GM19023 (cell line): ENCODE data around the gene AMPD1.

Source experiments
- ATAC-seq: cut with Tn5 transposase; IDR thresholded peaks from one replicate; pipeline ENCODE4 v1.9.1; 2021; ENCODE audit warnings: mild to moderate bottlenecking, moderate library complexity; ENCODE audit not compliant: unreplicated experiment

The AMPD1 gene

GRCh38 chr1:114695430-114696058 lies at the start of gene AMPD1:
TSS of gene AMPD1 (minus strand) at chr1:114695546. CDS start at chr1:114695471, 75 bp downstream.
- ATAC-seq: no peak

DNA sequence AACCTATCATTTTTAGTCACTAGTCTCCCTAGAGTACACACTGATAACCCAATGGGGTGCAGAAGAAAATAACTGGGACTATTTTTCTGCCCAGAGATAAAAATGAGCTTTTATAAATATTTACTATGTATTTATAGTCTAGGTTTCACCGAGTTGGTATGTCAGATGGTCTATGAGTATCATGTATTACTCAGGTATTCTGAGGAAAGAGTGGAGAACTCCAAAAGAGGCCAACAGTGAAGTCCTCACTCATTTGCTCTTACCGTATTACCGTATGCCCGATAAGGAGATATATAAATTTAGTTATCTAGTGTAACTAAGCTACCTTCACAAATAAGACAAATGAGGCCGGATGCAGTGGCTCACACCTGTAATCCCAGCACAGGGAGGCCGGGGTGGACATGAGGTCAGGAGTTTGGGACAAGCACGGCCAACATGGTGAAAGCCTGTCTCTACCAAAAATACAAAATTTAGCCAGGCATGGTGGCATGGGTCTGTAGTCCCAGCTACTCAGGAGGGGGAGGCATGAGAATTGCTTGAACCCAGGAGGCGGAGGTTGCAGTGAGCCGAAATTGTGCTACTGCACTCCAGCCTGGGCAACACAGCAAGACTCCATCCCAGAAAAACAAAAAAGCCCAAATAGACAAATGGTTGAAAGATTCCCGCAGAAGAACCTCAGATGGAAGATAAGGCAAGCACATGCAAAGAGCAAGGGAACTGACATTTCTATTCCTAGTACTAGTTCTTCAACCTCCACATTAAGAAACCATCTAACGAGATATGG lies 46.8 kb upstream of the AMPD1 start:
- no peak for ATAC-seq

DNA sequence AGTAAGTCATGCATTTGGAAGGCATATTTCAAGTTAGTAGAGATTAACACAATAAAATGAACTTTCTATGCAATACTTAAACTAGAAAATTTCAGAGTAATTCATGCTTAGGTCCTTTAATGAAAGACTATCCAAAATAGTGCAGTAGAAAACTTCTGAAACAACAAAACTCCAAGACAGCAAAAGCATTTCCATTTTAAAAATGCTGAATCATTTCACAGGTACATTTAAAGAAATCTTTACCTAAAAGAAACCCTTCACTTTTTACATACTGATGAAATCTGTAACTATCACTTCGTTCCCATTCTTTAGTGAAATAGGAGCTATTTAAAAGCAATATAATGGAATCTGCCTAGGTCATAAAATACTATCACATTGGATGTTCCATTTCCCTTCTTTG lies 45.0 kb upstream of the AMPD1 start:
- ATAC-seq: no peak

DNA sequence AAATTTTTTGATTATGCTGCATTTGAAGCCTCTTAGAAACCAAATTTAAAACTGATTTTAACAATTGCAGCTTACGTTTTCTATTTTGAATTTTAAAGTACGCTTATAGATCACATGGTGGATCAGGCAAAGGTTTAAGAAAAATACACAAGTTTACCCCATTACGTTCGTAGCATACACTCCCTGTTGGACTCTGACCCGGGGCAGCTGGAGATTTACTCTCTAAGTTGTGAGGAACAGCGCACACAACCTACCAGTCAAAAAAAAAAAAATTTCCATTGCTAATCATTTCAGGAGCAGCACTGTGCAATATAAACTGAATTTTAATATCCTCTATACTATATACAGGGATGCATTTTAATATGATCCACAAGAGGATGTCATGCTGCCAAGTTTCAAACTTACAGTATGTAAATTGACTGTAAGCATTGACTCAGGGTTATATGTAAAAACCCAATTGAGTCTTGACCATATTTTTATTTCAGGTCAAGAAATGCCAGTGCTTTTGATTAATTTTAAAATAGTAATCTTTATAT lies 42.0 kb upstream of the AMPD1 start:
- no peak for ATAC-seq

DNA sequence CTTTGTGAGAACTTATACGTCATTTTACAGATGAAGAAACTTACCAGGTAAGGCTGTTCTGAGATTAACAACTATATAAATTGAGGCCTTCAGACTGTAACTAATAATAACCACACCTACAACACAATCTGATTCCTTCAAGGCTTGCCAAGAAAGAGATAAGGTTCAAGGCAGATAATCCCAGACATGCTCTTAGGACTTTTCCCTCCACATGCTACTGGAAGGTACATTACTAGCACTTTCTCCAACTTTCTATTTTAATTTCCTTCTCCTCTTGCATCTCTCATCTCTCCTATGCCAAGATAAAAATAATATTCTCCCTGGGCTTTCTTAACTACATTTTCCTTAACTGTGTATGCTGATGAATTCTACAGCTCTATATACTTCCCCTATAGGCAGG lies 40.1 kb upstream of the AMPD1 start:
- ATAC-seq: no peak

- ATAC-seq: no peak
Observed at GRCh38 chr1:114729782-114730181, 34.4 kb upstream of the AMPD1 start.

- no peak for ATAC-seq
Observed at GRCh38 chr1:114728553-114728952, 33.2 kb upstream of the AMPD1 start.

DNA sequence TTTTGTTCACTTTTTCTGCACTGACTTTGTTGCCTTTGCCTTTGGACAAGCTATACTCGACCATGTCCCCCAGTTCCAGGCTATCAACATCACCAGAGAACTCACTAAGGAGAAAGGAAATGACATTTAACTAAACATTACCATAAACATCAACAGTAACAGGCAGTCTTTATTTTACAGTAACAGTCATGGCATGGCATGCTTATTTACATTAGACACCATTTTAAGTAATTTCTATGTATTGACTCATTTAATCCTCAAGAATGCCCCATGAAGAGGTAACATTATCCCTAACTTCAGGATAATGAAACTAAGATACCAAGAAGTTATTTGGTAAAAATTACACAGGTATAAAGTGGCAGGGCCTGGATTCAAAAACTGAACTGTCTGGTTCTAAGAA lies 29.9 kb upstream of the AMPD1 start:
- ATAC-seq: no peak

DNA sequence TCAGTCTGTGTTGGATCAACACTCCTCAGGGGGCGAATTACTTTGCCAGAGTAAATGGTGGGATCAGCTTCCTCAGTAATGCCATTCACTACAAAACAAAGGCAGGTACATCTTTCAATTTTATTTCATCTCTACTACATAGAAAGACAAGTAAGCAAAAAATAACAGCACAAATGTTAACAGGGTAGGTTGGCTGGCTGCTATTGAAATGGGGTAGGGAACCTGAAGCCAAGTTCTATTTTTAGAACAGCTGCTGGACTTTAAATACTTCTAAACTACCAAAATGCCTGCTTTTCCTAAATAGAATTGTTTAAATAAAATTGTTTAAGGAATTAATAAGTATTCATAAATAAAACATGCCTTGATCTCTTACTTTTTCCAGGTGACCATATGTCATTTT lies 28.6 kb upstream of the AMPD1 start:
- no peak for ATAC-seq

DNA sequence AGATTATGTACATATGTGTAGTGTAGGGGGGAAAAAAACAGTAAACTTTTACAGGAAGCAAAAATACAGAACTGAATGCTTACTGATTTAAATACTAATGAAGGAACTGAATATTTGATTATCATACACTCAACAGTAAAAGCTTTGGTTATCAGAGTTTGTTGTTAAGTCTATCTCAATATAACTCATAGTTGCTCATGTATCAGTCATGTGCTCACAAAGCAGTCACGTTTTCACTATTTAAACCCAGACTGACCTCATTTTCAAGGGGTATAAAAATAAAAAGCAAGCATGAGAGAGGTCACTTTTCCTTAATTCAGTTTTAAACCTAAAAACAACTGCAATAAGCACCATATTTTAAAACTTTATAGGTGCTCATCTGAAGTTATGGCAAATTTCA lies 28.1 kb upstream of the AMPD1 start:
- no peak for ATAC-seq

- ATAC-seq: no peak
Observed at GRCh38 chr1:114720492-114720891, 25.1 kb upstream of the AMPD1 start.

- ATAC-seq: no peak
Observed at GRCh38 chr1:114719424-114719787, 24.1 kb upstream of the AMPD1 start.

- no peak for ATAC-seq
Observed at GRCh38 chr1:114718661-114719423, 23.5 kb upstream of the AMPD1 start.

DNA sequence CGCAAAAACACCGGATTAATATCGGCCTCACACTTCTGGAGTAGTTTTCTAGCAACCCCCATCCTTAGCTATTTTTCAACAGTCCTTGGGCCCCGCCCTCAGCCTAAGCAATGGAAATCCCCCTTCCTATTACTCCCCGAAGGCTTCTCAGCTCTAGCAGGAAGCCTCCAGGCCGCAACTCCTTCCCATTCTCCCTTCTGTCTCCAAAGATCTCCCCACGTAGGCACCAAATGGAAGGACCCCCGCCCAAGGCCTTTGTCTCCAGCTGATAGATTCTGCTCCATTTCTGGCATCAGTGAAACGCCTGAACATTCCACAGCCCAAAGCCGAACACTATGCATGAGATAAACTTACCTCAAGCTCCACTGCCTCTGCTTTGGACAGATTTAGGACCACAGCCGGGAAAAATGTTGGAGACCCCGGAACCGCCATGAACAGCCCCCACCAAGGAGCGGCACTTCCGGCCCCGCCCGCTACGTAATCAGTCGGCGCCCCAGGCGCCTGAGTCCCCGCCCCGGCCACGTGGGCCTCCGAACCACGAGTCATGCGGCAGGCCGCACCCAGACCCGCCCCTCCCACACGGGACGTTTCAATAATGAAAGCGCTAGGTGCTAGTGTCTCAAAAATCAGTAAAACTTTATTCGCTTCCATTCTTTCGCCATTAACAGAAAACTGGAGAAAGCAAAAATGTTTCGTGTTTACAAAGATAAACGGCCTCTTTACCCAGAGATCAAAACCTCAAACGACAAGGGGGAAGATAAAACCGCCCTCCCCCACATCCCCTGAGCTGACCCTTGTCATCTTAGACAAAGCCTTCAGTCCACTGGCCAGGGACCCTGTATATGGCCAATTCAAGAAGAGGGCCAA lies 21.2 kb upstream of the AMPD1 start, which contains the start of gene NRAS:
NRAS (minus strand) TSS at position 468 of the 867 bp plus-strand sequence. CDS start 611 bp downstream, outside the sequence.
- peak; percentile 96 for ATAC-seq

- ATAC-seq: no peak
Observed at GRCh38 chr1:114715952-114716303, 20.6 kb upstream of the AMPD1 start.

DNA sequence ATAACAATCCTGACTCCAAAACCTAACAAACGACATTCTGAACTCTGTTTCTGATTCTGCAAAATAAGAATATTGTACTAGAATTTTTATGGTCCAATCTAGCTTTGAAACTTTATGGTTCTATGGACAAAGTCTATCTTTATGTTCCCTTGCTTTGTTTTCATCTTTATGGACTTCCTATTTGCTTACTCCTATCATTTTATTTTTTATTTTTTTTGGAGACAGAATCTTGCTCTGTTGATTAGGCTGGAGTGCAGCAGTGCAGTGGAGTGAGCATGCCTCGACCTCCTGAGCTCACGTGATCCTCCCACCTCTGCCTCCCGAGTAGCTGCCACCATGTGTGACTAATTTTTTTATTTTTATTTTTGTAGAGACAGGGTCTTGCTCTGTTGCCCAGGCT lies 17.6 kb upstream of the AMPD1 start:
- no peak for ATAC-seq

DNA sequence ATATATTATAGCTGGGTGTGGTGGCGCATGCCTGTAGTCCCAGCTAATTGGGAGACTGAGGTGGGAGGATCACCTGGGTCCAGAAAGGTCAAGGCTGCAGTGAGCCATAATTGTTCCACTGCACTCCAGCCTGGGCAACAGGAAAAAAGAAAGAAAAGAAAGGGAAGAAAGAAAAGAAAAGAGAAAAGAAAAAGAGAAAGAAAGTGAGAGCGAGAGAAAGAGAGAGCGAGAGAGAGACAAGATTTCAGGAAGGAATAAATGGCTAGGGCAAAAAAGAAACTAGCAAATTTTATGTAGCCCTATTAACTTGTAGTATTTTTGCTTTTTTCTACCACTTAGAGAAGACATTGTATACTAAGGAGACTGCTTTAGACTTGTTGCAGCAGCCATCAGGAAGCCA lies 15.0 kb upstream of the AMPD1 start:
- ATAC-seq: no peak

DNA sequence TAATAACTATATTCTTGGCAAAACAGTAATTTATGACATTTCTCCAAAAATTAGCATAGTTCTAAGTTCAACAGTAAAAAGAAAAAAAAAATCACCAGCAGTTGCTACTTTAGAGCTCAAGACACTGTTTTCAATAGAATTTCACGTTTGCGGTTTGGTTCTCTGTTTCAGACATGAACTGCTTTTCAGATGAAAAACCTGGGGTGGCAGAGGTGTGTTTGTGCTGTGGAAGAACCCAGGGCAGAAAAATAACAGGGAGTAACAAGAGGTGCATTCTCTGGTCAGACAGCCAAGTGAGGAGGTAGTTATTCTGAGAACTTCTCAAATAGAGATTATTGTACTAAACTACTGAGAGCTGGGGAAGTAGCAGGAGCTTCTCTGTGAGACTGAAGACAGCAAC lies 12.3 kb upstream of the AMPD1 start:
- no peak for ATAC-seq

GRCh38 chr1:114703242-114703641 lies 7.9 kb upstream of the AMPD1 start:
- peak; percentile 36 for ATAC-seq

GRCh38 chr1:114702737-114703136 lies 7.4 kb upstream of the AMPD1 start:
- no peak for ATAC-seq

DNA sequence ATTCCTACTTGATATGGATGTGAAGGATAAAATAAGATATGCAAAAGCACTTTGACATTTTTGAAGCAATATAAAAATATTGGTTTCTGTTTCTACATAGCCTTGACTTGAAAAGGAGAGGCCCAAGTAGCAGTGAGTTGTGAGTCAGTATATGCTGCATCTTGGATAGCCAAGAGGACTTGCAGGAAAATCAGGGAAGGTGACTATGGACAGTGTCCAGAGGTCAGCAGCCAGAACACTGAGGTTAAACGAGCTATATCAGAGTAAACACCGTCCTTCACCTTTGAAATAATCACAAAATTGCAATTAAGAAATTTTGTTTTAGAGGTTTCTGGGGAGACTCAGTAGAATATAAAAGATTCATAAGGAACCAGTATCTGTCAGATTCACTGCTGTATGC lies 6.6 kb upstream of the AMPD1 start:
- ATAC-seq: no peak
